Femur (tissue), 1 donor: ENCODE results near the gene GNA12.
"Not testable (repeated sequence)": the region's sequence is repeated elsewhere in the genome, so short reads cannot be mapped to it uniquely, and the experiment has no call there.

Source experiments
- DNase-seq: peaks from one replicate; pipeline ENCODE4 v3.0.0-alpha.2; 2017

The GNA12 gene

GRCh38 chr7:2775376-2775775 is 68.7 kb downstream of the GNA12 start:
- DNase-seq: no peak

GRCh38 chr7:2774935-2775334 is 69.2 kb downstream of the GNA12 start:
- DNase-seq: no peak

GRCh38 chr7:2774280-2774679 is 69.8 kb downstream of the GNA12 start:
- no peak for DNase-seq

- no peak for DNase-seq
Measured at GRCh38 chr7:2773608-2774007, 70.5 kb downstream of the GNA12 start.

- no peak for DNase-seq
Measured at GRCh38 chr7:2771274-2771731, 72.8 kb downstream of the GNA12 start.

- DNase-seq: no peak
Measured at GRCh38 chr7:2764621-2765020, 79.5 kb downstream of the GNA12 start.

- no peak for DNase-seq
Measured at GRCh38 chr7:2763597-2763996, 80.5 kb downstream of the GNA12 start.

- DNase-seq: no peak
Measured at GRCh38 chr7:2761801-2762497, 82.2 kb downstream of the GNA12 start.

- no peak for DNase-seq
Measured at GRCh38 chr7:2761131-2761624, 82.9 kb downstream of the GNA12 start.

- peak; percentile 56 for DNase-seq
Measured at GRCh38 chr7:2760098-2760889, 83.8 kb downstream of the GNA12 start.

- DNase-seq: peak; percentile 73
Measured at GRCh38 chr7:2759736-2760097, 84.4 kb downstream of the GNA12 start.

- no peak for DNase-seq
Measured at GRCh38 chr7:2758673-2759616, 85.2 kb downstream of the GNA12 start.

- DNase-seq: peak; percentile 73
Measured at GRCh38 chr7:2757904-2758672, 86.0 kb downstream of the GNA12 start.

GRCh38 chr7:2757361-2757903 is 86.7 kb downstream of the GNA12 start:
- no peak for DNase-seq

- DNase-seq: no peak
Measured at GRCh38 chr7:2755531-2755930, 88.6 kb downstream of the GNA12 start.

- DNase-seq: no peak
Measured at GRCh38 chr7:2754912-2755311, 89.2 kb downstream of the GNA12 start.

GRCh38 chr7:2754086-2754485 is 90.0 kb downstream of the GNA12 start:
- no peak for DNase-seq

- DNase-seq: no peak
Measured at GRCh38 chr7:2753148-2753547, 91.0 kb downstream of the GNA12 start.

- no peak for DNase-seq
Measured at GRCh38 chr7:2751086-2751485, 93.0 kb downstream of the GNA12 start.

GRCh38 chr7:2750004-2750407 is 94.1 kb downstream of the GNA12 start:
- no peak for DNase-seq

GRCh38 chr7:2748684-2749083 is 95.4 kb downstream of the GNA12 start:
- not testable (repeated sequence) for DNase-seq
